Adrenal gland (tissue), 5 donors: ENCODE data around the gene SULT1C4.

ENCODE experiments used
- CTCF ChIP-seq, 6 experiments: fragments of 450-650 bp in 4 of 6; fragments of 200-600 bp in 2 of 6; sonication (generic) in 1 of 6; IDR thresholded peaks; 1 replicate in 5 of 6; 2 replicates in 1 of 6; pipeline versions ENCODE4 v1.5.1 to v1.8.0; 2016 to 2021; ENCODE audit warnings: antibody characterized with exemption in 6 of 6, mild to moderate bottlenecking in 2 of 6, moderate library complexity in 1 of 6
- POLR2A ChIP-seq, 2 donors: fragments of 450-650 bp; IDR thresholded peaks; one replicate each; pipeline ENCODE4 v1.6.1; 2017; ENCODE audit warnings: antibody characterized with exemption in 2 of 2, mild to moderate bottlenecking in 2 of 2, moderate library complexity in 1 of 2
- donor health status: DM: no; HTN: no; CAD: no.

GRCh38 chr2:108382196-108382595, 4.4 kb downstream of the SULT1C4 start:
- no peak for TF ChIP-seq CTCF (IDR thresholded peaks at IDR 0.05)
- no peak for TF ChIP-seq POLR2A (IDR thresholded peaks at IDR 0.05)
